ENCODE results near the gene DCTN2.
"Not testable (repeated sequence)": the region's sequence is repeated elsewhere in the genome, so short reads cannot be mapped to it uniquely, and the experiment has no call there.

DCTN2 gene

DNA sequence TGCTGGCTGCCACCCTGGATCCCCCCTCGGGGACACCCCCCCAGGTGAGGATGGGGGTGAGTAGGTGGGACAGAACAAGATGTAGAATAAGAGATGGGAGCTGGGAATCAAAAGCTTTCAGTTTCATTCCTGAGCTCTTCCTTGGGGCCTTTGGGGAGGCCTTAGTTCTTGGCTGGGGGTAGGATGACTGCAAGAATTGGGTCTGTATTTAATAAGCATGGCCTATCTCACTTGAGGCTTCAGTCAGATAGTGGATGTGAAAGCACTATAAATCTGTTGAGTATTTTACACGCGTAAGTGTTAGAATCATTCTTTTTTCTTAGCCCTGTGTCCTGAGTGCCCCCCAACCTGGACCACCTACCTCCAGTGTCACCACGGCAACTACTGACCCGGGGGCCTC is 19.8 kb downstream of the DCTN2 start:
- no peak for DNase-seq (ENCODE audit: low read depth)

- DNase-seq (ENCODE audit: low read depth): no peak
Observed at GRCh38 chr12:57526477-57527126, 20.4 kb downstream of the DCTN2 start.

DNA sequence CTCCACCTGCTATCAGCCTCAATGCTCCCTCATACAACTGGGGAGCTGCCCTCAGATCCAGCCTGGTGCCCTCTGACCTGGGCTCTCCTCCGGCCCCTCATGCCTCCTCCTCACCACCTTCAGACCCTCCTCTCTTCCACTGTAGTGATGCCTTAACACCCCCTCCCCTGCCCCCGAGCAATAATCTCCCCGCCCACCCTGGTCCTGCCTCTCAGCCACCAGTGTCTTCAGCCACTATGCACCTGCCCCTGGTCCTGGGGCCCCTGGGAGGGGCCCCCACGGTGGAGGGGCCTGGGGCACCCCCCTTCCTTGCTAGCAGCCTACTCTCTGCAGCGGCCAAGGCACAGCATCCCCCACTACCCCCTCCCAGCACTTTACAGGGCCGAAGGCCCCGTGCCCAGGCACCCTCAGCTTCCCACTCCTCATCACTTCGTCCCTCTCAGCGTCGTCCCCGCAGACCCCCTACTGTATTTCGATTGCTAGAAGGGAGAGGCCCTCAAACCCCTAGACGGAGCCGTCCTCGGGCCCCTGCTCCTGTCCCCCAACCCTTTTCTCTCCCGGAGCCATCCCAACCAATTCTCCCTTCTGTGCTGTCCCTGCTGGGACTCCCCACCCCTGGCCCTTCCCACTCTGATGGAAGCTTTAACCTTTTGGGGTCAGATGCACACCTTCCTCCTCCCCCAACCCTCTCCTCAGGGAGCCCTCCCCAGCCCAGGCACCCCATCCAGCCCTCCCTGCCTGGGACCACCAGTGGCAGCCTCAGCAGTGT is 21.2 kb downstream of the DCTN2 start:
- no peak for DNase-seq (ENCODE audit: low read depth)

- no peak for DNase-seq (ENCODE audit: low read depth)
Observed at GRCh38 chr12:57524814-57525614, 22.0 kb downstream of the DCTN2 start.

GRCh38 chr12:57523706-57524614 is 23.0 kb downstream of the DCTN2 start:
- no peak for DNase-seq (ENCODE audit: low read depth)

GRCh38 chr12:57522887-57523705 is 23.9 kb downstream of the DCTN2 start:
- DNase-seq (ENCODE audit: low read depth): no peak

DNA sequence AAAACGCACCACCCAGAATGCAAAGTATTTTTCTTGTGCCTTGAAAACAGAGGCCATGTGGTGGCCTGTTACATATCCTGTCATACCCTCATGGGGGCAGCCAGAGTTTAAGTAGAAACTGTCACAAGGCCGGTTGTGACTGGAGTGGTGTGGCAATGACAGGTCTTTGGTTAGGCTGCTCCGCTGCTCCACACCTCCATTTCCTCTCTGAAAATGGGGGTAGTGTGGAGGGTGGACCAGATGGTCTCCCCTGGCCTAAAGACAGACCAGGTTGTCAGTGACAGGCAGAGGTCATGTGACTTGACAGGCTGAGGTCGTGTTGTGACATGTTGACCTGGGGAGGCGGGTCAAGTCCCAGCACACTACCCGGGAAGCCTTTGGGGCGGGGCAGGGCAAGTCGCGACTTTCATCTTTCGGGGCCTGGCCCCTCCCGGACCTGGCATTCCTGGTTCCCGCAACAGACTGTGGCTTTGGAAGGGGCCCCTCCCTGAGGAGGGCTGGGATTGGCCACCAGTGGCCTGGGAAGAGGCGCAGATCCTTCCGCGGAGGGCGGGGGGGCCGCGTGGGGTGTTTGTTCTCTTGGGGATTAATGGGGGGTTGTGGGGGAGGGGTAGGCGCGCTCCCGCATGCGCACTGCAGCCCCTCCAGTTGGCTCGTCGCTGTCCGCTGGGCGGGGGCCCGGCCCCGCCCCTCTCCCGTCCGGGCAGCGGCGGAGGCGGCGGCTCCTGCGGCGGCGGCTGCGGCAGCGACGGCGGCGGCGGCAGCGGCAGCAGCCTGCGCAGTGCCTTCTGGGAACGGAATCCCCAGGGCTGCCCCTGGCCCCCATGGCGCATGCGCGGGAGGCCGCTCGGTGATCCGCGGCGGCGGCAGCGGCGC is 24.7 kb downstream of the DCTN2 start, which contains the start of gene MBD6:
TSS of gene MBD6 (plus strand) at position 814 of the 876 bp plus-strand sequence. CDS start 1,480 bp downstream, outside the sequence.
- peak; percentile 74 for DNase-seq (ENCODE audit: low read depth)

GRCh38 chr12:57521525-57522010 is 25.4 kb downstream of the DCTN2 start:
- DNase-seq (ENCODE audit: low read depth): no peak

GRCh38 chr12:57520053-57520818 is 26.8 kb downstream of the DCTN2 start, which contains the start of gene DDIT3:
Gene DDIT3 (minus strand): TSS chr12:57520514. CDS start chr12:57517406, 3,108 bp downstream.
- DNase-seq (ENCODE audit: low read depth): peak; percentile 88

DNA sequence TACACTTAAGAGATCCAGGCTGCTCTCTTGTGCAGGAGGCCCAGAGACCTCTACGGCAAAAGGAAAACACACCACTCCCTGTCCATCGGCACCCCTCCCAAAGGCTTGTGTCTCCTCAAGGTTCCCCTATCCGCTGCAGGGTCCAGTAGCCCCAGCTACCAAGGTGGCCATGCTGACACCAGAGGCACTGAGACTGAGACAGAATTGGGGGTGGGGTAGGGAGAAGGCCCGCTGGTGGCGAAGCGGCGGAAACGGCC is 27.3 kb downstream of the DCTN2 start:
- no peak for DNase-seq (ENCODE audit: low read depth)

DNA sequence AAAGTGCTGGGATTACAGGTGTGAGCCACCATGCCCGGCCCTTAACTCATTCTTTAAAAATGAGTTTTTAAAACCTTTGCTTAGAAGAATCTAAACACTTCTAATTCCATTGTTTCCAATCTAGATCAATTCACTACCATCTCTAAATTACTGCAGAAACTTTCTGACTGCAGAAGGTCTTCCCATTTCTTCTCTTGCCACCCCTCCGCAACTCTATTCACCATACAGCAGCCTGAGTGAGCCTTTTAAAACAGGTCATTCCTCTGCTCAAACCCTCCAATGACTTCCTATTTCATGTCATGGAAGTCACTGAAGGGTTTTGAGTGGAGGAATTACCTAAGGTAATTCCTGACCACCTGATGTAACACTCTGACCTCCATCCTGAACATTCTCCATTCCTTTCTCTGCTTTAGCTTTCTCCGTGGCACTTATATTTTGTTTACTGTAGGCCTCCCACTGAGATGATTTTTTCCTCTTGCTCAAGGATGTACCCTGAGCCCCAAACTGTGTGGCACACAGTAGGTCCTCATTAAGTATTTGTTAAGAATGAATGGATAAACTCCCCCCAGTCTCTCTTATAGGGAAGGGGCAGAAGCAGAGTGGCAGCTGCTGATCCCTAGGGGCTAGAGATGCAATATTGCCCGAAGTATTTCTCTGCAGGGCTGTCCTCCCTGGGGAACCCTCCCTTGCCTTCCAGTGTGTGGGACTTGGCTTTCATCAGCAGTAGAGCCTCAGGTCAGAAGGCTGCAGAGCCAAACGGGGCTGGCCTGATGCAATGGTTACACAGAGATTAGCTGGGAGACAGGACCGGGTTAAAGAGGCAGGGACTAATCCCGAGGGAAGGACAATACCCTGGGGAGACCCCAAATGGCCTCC is 27.8 kb downstream of the DCTN2 start:
- no peak for DNase-seq (ENCODE audit: low read depth)

- no peak for DNase-seq (ENCODE audit: low read depth)
Observed at GRCh38 chr12:57518176-57518919, 28.6 kb downstream of the DCTN2 start.

DNA sequence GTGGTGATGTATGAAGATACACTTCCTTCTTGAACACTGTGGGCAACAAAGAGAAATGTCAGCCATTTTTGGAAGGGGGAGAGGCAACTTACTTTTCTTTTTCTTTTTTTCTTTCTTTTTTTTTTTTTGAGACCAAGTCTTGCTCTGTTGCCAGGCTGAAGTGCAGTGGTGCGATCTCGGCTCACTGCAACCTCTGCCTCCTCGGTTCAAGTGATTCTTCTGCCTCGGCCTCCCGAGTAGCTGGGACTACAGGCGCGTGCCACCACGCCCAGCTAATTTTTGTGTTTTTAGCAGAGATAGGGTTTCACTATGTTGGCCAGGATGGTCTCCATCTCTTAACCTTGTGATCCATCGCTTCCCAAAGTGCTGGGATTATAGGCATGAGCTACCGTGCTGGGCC is 29.3 kb downstream of the DCTN2 start:
- not testable (repeated sequence) for DNase-seq (ENCODE audit: low read depth)

DNA sequence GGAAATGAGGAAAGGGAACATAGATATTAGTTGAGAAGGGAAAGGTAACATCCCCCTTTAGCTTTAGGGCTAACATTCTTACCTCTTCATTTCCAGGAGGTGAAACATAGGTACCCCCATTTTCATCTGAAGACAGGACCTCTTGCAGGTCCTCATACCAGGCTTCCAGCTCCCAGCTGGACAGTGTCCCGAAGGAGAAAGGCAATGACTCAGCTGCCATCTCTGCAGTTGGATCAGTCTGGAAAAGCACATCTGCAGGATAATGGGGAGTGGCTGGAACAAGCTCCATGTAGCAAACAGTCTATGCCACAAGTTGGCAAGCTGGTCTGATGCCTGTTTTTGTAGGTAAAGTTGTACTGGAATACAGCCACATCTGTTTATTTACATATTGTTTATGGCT is 29.8 kb downstream of the DCTN2 start:
- DNase-seq (ENCODE audit: low read depth): no peak

DNA sequence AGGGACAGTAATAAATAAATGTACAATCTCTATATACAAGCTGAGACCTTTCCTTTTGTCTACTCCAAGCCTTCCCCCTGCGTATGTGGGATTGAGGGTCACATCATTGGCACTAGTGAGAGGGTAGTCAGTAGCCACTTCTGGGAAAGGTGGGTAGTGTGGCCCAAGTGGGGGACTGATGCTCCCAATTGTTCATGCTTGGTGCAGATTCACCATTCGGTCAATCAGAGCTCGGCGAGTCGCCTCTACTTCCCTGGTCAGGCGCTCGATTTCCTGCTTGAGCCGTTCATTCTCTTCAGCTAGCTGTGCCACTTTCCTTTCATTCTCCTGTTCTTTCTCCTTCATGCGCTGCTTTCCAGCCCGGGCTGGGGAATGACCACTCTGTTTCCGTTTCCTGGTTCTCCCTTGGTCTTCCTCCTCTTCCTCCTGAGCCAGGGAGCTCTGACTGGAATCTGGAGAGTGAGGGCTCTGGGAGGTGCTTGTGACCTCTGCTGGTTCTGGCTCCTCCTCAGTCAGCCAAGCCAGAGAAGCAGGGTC is 30.3 kb downstream of the DCTN2 start:
- DNase-seq (ENCODE audit: low read depth): no peak

- DNase-seq (ENCODE audit: low read depth): no peak
Observed at GRCh38 chr12:57515934-57516541, 31.0 kb downstream of the DCTN2 start.

Data from HS-5 (cell line).